ENCODE data around the gene PRKCB.
"Not testable (repeated sequence)": the region's sequence is repeated elsewhere in the genome, so short reads cannot be mapped to it uniquely, and the experiment has no call there.

The PRKCB gene

GRCh38 chr16:24108090-24108489 is 272.3 kb downstream of the PRKCB start:
- not testable (repeated sequence) for DNase-seq

- no peak for DNase-seq
Measured at GRCh38 chr16:24111724-24112302, 276.0 kb downstream of the PRKCB start.

- DNase-seq, result no peak
Measured at GRCh38 chr16:24113115-24113745, 277.4 kb downstream of the PRKCB start.

GRCh38 chr16:24114876-24115275 is 279.1 kb downstream of the PRKCB start:
- DNase-seq, result no peak

DNA sequence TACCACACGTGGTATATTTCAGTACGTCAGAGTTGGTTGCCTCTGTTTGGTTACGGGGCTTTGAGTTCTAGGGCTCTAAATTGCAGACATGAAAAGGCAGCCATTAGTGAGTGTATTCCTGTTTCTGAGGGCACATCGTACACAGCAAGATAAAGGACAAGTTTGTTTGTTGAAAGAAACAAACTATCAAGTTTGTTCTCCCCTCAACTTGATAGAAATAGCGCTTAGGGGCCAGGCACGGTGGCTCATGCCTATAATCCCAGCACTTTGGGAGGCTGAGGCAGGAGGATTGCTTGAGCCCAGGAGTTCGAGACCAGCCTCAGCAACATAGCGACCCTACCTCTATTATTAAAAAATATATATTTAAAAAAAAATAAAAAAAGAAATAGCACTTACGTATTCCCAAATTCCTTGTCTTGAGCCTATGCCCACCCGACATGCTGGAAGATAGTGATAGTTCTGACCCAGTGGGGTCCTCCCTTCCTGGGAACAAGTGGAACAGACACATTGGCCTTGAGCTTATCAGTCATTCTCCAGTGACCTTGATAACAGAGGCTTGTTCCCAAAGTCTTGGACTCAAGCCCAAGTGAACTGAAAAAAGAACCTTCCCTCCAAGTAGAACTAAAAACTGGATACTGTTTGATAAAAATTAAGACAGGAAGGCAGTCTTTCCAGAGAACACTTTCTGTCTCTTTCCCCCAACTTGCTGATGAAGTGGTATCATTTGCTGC is 280.4 kb downstream of the PRKCB start:
- DNase-seq, result no peak

DNA sequence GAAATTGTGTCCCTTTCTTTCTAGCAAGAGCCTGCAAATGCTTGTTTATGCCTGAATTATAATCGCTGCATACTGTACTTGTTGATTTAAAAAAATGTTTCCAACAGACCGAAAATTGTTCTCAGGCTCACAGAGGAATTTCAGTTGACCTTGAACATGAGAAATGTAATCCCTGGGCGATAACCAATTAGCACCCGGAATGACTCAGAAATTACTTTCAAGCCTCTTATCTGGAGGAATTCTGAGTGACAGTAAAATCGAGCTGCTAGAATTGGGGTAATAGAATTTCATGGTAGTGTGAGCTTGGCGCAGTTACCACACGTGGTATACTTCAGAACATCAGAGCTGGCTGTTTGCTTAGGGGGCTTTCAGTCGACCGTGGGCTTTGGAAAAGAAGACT is 281.2 kb downstream of the PRKCB start:
- DNase-seq, result no peak

DNA sequence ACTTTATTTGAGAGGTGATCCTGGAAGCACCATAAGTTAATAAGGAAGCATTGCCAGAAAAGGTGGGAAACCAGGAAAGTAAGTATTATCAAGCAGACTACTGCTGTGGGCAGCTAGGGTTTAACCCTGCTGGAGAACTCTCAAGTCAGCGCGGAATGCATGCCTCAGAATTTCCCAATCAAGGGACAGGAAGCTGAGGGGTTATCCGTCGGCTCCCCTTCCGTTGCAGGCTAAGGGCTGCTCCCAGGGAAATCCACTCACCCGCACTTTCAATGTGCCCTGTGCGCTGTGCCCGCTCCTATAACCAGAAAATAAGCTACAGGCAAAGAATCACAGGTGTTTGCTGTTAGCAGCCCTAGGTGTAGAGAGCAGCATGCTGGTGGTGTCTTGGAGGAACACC is 281.9 kb downstream of the PRKCB start:
- no peak for DNase-seq

DNA sequence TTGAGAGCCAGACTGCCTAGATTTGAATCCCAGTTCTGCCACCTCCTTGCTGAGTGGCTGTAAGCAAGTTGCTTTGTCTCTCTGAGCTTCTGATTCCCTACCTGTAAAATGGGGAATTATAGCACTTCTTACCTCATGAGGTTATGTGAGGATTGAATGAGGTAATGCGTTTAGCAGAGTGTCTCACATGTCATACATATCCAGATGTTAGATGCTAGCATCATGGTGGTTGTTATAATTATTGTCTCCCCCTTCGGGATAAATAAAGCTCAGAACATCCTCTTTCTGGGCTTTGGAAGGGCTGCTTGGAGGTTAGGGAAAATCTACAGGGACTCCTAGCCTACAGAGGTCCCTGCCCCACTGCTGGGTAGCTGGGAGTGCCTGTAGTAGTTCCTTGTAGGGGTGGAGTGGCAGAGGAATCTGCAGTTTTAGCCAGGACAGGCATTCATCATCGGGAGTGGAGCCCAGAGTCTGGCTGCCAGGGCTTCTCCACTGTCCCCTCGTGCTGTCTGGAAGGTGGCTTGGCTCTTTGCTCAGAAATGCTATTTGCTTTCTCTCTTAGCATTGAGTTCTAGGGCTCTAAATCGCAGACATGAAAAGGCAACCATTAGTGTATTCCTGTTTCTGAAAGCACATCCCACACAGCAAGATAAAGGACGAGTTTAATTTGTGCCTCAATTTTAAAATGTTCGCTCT is 282.5 kb downstream of the PRKCB start:
- DNase-seq, result no peak

GRCh38 chr16:24119807-24120206 is 284.0 kb downstream of the PRKCB start:
- DNase-seq, result no peak

GRCh38 chr16:24123275-24123674 is 287.5 kb downstream of the PRKCB start:
- no peak for DNase-seq

GRCh38 chr16:24124291-24124690 is 288.5 kb downstream of the PRKCB start:
- no peak for DNase-seq

GRCh38 chr16:24125214-24125613 is 289.4 kb downstream of the PRKCB start:
- no peak for DNase-seq

DNA sequence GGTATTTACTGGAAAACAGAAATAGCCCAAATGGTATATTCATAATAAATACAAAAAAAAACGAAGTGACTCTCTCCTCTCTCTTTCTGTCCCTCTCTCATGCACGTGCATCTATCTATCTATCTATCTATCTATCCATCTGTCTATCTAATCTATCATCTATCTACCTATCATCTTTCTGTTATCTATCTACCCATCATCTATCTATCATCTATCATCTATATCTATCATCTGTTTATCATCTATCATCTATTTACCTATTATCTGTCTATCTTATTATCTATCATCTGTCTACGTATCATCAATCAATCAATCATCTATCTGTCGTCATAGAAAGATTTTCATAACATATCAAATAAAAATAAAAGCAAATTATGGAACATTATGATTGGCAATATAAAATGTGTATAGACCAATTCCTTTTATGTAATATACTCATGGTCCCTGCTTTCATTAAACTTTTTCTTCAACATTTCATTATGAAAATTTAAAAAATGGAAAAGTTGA is 293.7 kb downstream of the PRKCB start:
- DNase-seq, result no peak

- no peak for DNase-seq
Measured at GRCh38 chr16:24130494-24131085, 294.8 kb downstream of the PRKCB start.

DNA sequence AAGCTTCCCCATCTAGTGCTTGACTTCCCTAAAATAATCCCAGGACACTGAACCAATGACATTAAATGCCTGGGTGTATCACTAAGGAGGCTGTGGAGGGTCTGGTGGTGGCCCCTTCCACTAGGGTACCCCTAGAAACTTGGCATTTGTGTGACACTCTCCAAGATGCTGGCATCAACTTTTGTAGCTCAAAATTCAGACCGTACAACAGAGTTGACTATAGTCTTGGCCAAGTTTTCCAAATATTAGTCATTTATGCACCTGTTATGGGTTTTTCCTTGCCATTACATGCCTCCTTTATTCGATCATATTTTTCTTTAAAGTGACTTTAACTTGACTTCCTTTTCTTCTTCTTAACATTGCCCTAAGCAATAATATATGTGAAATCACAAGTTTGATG is 295.5 kb downstream of the PRKCB start:
- DNase-seq, result no peak

DNA sequence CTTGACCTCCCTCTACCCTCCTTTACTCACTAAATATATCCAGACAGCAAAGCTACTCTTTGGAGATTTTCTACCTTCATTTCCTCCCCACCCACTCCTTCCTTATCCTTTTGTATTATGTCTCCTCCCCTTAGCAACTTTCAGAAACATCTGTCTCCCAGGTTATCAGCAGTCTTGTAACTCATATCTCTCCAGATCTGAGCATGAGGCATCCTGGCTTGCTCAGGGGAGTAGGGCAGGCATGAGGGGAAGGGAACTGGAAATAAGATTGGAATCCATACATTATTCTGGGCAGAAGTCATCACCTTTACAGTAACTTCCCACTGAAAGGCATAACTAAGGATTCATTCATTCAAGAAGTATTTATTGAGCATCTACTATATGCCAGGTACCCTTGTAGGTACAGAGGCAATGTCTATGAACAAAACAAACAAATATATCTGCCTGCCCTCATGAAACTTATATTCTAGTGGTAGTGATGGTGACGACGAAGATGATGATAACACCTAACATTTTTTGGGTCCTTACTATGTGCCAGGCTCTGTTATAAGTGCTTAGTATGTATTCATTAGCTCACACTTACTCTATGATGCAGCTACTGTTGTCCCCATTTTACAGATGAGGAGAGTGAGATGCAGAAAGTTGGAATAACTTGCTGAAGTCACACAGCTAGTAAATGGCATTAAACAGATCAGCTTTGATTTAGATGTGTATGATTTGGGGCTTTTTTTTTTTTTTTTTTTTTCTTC is 296.4 kb downstream of the PRKCB start:
- no peak for DNase-seq

GRCh38 chr16:24132797-24133155 is 297.0 kb downstream of the PRKCB start:
- no peak for DNase-seq

- DNase-seq, result no peak
Measured at GRCh38 chr16:24135624-24136565, 300.1 kb downstream of the PRKCB start.

DNA sequence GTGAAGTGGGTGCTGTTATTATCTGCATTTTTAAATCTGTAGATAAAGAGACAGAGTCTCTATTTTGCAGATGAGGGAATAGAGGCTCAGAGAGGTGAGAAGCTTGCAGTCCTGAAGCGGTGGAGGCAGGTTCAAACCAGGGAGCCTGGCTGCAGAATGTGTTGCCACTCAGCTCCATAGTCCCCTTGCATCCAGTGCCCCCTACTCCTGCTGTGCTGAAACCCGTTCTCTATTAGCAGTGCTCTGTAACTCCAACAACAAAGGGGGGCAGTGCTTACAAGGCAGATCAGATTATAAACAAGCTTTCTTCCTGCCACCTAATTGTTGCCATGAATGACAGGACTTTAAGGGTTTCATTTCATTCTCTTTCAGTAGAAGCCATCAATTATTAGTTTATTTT is 302.2 kb downstream of the PRKCB start:
- DNase-seq, result no peak

GRCh38 chr16:24138575-24138974 is 302.8 kb downstream of the PRKCB start:
- no peak for DNase-seq

DNA sequence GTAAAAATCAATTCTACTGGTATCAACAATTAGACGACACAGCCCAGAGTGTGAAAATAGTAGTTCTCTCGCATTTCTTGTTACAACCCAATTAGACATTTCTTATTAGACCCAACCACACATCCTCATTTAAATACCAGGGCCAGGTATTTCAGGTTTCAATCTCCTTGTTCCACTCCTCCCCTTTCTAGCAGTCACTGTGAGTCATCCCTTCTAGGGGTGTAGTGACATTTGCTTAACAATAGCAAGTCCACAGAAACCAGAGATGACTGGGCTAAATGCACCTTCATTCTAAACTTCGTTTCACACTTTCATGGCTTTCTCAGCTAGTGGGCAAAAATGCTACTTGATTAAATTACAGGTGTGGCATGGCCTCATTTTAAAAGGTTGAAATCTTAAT is 303.5 kb downstream of the PRKCB start:
- no peak for DNase-seq

Measured in stimulated activated CD4-positive, alpha-beta T cell treated with anti-CD3 and anti-CD28 coated beads, Interleukin-2, amount 100 ng/mL, for 48 hours (primary cell).